ENCODE data around the gene TPX2.

TPX2 gene

GRCh38 chr20:31700747-31701146 lies 38.3 kb upstream of the TPX2 start:
- no peak for TF ChIP-seq CTCF (IDR thresholded peaks at IDR 0.05; ENCODE audit: borderline replicate concordance, insufficient read depth, low read depth, low read length)
- H3K4me3 ChIP-seq (ENCODE audit: low read depth, low read length): no peak overlapping the region

- TF ChIP-seq CTCF (IDR thresholded peaks at IDR 0.05; ENCODE audit: borderline replicate concordance, insufficient read depth, low read depth, low read length): no peak
- no peak overlapping the region for H3K4me3 ChIP-seq (ENCODE audit: low read depth, low read length)
Observed at GRCh38 chr20:31701591-31701990, 37.5 kb upstream of the TPX2 start.

- no peak for TF ChIP-seq CTCF (IDR thresholded peaks at IDR 0.05; ENCODE audit: borderline replicate concordance, insufficient read depth, low read depth, low read length)
- H3K4me3 ChIP-seq (ENCODE audit: low read depth, low read length): no peak overlapping the region
Observed at GRCh38 chr20:31704225-31705119, 34.6 kb upstream of the TPX2 start.

- no peak overlapping the region for H3K4me3 ChIP-seq (ENCODE audit: low read depth, low read length)
- no peak for TF ChIP-seq CTCF (IDR thresholded peaks at IDR 0.05; ENCODE audit: borderline replicate concordance, insufficient read depth, low read depth, low read length)
Observed at GRCh38 chr20:31705191-31705590, 33.9 kb upstream of the TPX2 start.

DNA sequence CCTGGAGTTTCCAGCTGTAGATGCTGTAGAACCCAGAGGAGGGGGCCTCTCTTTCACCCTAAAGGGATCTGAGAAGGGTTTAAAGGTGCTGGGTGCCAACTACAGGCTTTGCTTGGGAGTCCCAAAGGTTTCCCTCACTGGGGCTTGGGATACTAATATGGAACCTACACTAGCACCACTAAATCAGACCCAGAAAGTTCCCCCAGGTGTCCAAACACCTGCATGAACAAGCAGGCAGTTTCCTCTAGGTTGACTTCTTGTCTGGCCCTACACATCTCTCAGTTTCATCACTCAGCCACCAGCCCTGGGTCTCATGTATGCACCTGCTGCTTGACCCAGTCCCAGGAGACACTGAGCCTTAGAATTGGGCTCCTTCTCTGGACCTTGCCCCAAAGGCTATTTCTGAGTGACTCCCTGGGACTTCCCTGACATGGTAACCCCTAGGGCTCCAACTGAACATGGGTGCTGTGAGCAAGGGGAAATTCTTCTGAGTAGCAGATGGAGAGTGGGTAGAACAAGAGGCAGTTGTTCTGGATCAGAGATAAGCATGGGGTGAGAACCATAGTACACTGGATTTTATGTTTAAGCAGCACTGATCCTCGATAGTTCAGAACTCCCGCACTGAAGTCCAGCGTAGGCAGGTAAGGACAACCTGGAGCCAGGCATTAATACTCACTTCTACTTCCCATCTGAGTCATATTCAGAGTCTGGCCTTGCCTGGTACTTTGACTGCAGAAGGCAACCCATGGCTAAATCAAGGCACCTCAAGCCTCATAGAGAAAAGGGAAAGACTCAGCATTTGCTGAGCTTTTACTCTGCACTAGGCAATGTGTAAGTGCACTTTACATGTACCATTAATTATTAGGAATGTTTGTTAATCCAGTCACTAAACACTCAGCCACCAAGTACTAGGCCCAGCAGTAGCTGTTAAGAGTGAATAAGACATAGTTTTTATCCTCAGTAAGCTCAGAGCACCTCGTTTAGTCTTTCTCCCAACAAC lies 33.2 kb upstream of the TPX2 start:
- no peak for TF ChIP-seq CTCF (IDR thresholded peaks at IDR 0.05; ENCODE audit: borderline replicate concordance, insufficient read depth, low read depth, low read length)
- H3K4me3 ChIP-seq (ENCODE audit: low read depth, low read length): no peak overlapping the region

- H3K4me3 ChIP-seq (ENCODE audit: low read depth, low read length): no peak overlapping the region
- TF ChIP-seq CTCF (IDR thresholded peaks at IDR 0.05; ENCODE audit: borderline replicate concordance, insufficient read depth, low read depth, low read length): no peak
Observed at GRCh38 chr20:31706607-31707257, 32.4 kb upstream of the TPX2 start.
